KMS-11 (cell line): ENCODE data around the gene UBE2E2.

Experiments
- H2AFZ ChIP-seq: fragments of 200-600 bp; sonication (generic); 2 replicates; pipeline ENCODE4 v1.6.1; 2016; ENCODE audit warnings: antibody characterized with exemption, mixed run types, low read depth
- H3K27ac ChIP-seq: fragments of 200-600 bp; sonication (generic); 2 replicates; pipeline ENCODE4 v1.6.1; 2016; ENCODE audit warnings: mild to moderate bottlenecking, mixed run types
- H3K27me3 ChIP-seq: fragments of 200-600 bp; sonication (generic); 2 replicates; pipeline ENCODE4 v1.6.1; 2017; ENCODE audit warnings: mild to moderate bottlenecking, low read depth, mixed run types, moderate library complexity; ENCODE audit not compliant: insufficient read depth
- H3K36me3 ChIP-seq: fragments of 200-600 bp; sonication (generic); 2 replicates; pipeline ENCODE4 v1.6.1; 2017; ENCODE audit warnings: mild to moderate bottlenecking, mixed run types; ENCODE audit not compliant: insufficient read depth
- H3K4me1 ChIP-seq: fragments of 200-600 bp; sonication (generic); 2 replicates; pipeline ENCODE4 v1.6.1; 2016; ENCODE audit warnings: mild to moderate bottlenecking, low read depth, mixed run types; ENCODE audit not compliant: poor library complexity, severe bottlenecking
- H3K4me2 ChIP-seq: fragments of 200-600 bp; sonication (generic); 2 replicates; pipeline ENCODE4 v1.7.0; 2016; ENCODE audit warnings: mild to moderate bottlenecking, mixed run types
- H3K4me3 ChIP-seq: fragments of 200-600 bp; sonication (generic); IDR thresholded peaks from 2 replicates; pipeline ENCODE4 v1.6.1; 2017; ENCODE audit warnings: low read depth, low read length, mixed read lengths; ENCODE audit not compliant: insufficient read depth
- H3K79me2 ChIP-seq: fragments of 200-600 bp; sonication (generic); 2 replicates; pipeline ENCODE4 v1.6.1; 2016; ENCODE audit warnings: low read depth, mixed run types; ENCODE audit not compliant: insufficient read depth
- H3K9ac ChIP-seq: fragments of 200-600 bp; sonication (generic); 2 replicates; pipeline ENCODE4 v1.6.1; 2016; ENCODE audit warnings: mild to moderate bottlenecking, mixed run types
- H4K20me1 ChIP-seq: fragments of 200-600 bp; sonication (generic); 2 replicates; pipeline ENCODE4 v1.6.1; 2016; ENCODE audit warnings: mild to moderate bottlenecking, mixed run types; ENCODE audit not compliant: insufficient read depth
- TF ChIP-seq, protein P1 (sequence below): fragments of 200-600 bp; sonication (generic); conservative IDR thresholded peaks from 2 replicates; pipeline ENCODE4 v1.6.1; 2017; ENCODE audit warnings: low read depth, mild to moderate bottlenecking, antibody characterized with exemption, low read length, moderate library complexity, mixed read lengths

The UBE2E2 gene

DNA sequence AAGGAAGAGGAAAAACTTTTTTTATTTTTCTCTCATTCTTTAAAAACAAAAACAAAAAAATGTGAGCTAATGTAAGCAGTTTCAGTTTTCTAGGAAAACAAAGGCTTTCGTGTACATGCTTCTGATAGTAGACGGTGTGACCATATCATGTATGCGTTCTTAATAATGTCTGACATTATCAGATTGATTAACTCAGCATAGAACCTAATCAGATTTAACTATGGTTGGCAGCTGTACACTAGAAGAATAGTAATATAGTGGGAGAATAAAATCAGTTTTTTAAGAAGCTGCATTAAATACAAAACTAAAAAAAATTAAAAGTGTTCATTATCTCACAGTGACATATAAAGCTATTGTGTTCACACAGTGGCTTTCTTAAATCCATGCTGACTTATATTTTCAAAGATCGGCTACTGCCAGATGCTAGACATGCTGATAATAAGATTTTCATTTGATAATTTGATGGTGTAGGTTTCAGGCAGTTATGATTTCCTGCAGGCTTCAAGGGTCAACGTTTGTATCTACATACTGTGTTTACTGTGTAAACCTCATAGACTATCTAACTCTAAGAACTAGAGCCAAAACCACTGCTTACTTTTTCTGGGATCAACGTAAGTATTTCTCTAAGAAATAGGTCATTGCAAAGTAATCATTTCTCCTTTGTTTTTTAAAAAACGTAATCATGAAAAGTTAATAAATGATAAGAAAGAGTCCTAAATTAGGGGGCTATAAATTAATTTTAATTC is 74.0 kb downstream of the UBE2E2 start:
- no peaks in the 10 kb centered on the region; the same call in 1 of the 2 replicates for H3K79me2 ChIP-seq
- H3K4me2 ChIP-seq = no peak overlapping the region
- peaks cover 5% of the 10 kb centered on the region for H3K4me1 ChIP-seq
- H3K27ac ChIP-seq = no peak overlapping the region
- H3K36me3 ChIP-seq = no peaks in the 10 kb centered on the region
- no peaks in the 10 kb centered on the region for H4K20me1 ChIP-seq
- no peak overlapping the region for H3K4me3 ChIP-seq
- no peak overlapping the region for H3K9ac ChIP-seq
- TF ChIP-seq, protein P1, sequence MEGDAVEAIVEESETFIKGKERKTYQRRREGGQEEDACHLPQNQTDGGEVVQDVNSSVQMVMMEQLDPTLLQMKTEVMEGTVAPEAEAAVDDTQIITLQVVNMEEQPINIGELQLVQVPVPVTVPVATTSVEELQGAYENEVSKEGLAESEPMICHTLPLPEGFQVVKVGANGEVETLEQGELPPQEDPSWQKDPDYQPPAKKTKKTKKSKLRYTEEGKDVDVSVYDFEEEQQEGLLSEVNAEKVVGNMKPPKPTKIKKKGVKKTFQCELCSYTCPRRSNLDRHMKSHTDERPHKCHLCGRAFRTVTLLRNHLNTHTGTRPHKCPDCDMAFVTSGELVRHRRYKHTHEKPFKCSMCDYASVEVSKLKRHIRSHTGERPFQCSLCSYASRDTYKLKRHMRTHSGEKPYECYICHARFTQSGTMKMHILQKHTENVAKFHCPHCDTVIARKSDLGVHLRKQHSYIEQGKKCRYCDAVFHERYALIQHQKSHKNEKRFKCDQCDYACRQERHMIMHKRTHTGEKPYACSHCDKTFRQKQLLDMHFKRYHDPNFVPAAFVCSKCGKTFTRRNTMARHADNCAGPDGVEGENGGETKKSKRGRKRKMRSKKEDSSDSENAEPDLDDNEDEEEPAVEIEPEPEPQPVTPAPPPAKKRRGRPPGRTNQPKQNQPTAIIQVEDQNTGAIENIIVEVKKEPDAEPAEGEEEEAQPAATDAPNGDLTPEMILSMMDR = no peak
- no peak overlapping the region for H2AFZ ChIP-seq
- no peaks in the 10 kb centered on the region for H3K27me3 ChIP-seq

DNA sequence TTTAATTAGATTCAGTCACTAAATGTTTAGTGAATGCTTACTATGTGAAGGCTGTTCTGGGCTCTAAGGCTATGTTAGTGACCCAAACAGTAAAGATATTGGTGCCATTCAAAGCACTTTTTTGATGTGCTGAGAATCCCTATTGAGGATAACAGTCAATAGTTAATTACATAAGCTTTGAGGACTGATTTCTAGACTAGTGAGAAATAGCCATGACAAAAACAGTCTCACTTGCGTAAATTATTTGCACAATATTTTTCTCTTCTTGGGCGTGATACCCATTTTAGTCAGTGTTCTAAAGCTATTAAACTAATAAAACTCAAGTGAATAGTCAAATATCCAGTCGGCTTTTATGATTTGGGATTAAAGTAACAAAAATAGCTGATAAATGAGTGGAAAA is 74.6 kb downstream of the UBE2E2 start:
- no peak overlapping the region for H2AFZ ChIP-seq
- H3K4me3 ChIP-seq = no peak overlapping the region
- no peaks in the 10 kb centered on the region for H3K27me3 ChIP-seq
- no peaks in the 10 kb centered on the region for H3K36me3 ChIP-seq
- H3K79me2 ChIP-seq = no peaks in the 10 kb centered on the region; the same call in 1 of the 2 replicates
- H3K4me2 ChIP-seq = no peak overlapping the region
- no peak overlapping the region for H3K9ac ChIP-seq
- H3K27ac ChIP-seq = no peak overlapping the region
- TF ChIP-seq, protein P1 = no peak
- H4K20me1 ChIP-seq = no peaks in the 10 kb centered on the region
- H3K4me1 ChIP-seq = peaks cover 5% of the 10 kb centered on the region

DNA sequence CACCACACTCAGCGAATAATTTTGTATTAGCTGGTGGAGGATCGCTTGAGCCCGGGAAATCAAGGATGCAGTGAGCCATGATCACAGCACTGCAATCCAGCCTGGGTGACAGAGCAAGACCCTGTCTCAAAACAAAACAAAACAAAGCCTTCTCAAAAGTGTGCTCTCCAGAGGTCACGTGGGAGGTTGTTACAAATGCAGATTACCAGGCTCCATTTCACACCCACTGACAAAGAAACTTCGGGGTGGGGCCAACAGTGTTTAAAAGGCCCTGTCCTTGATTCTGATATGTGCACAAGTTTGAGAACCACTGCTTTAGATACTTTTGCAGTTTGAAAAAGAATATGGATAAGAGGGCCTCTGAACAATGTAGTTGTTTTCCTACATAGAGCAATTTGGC is 80.5 kb downstream of the UBE2E2 start:
- no peaks in the 10 kb centered on the region for H3K27me3 ChIP-seq
- no peak overlapping the region for H3K27ac ChIP-seq
- no peak overlapping the region for H3K4me3 ChIP-seq
- H3K36me3 ChIP-seq = no peaks in the 10 kb centered on the region
- no peaks in the 10 kb centered on the region for H3K4me1 ChIP-seq
- peaks cover 6% of the 10 kb centered on the region; the same call in 1 of the 2 replicates for H3K79me2 ChIP-seq
- no peak overlapping the region for H3K4me2 ChIP-seq
- no peaks in the 10 kb centered on the region for H4K20me1 ChIP-seq
- TF ChIP-seq, protein P1 = no peak
- no peak overlapping the region for H2AFZ ChIP-seq
- no peak overlapping the region for H3K9ac ChIP-seq

DNA sequence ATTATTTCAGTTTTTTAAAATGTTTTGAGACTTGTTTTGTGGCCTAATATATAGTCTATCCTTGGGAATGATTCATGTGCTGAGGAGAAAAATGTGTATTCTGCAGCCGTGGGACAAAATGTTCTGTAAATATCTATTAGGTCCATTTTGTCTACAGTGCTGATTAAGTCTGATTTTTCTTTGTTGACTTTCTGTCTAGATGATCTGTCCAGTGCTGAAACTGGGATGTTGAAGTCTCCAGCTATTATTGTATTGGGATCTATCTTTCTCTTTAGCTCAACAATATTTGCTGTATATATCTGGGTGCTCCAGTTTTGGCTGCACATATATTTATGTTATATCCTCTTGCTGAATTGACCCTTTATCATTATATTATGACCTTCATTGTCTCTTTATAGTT is 85.2 kb downstream of the UBE2E2 start:
- TF ChIP-seq, protein P1 = no peak
- Histone ChIP-seq H2AFZ (no peak overlapping the region), H3K79me2 (peaks cover 9% of the 10 kb centered on the region; the same call in 1 of the 2 replicates), H3K27me3 (no peaks in the 10 kb centered on the region), H4K20me1 (no peaks in the 10 kb centered on the region), H3K36me3 (no peaks in the 10 kb centered on the region), H3K4me2 (no peak overlapping the region), H3K4me3 (no peak overlapping the region), H3K27ac (no peak overlapping the region), H3K9ac (no peak overlapping the region), H3K4me1 (no peaks in the 10 kb centered on the region)
